ENCODE data around the gene KBTBD4.

The KBTBD4 gene

GRCh38 chr11:47616726-47617416 is 38.1 kb upstream of the KBTBD4 start:
- CTCF ChIA-PET = interaction anchor here (0.6 to 4.0 kb wide), 28 partner anchors 8 to 243 kb away, joined by 3 to 41 read pairs (median 4); partner anchors contain the start of genes CELF1, KBTBD4, NDUFS3 and PSMC3
- H3K4me3 ChIP-seq (ENCODE audit: low read depth, low read length) = no peak overlapping the region
- DNase-seq (ENCODE audit: low read depth, low spot score) = peak; percentile 34
- TF ChIP-seq CTCF (IDR thresholded peaks at IDR 0.05; ENCODE audit: insufficient read depth, low read length, missing control alignments) = peak; percentile 83
- POLR2A ChIA-PET = interaction anchor here (1.0 kb wide), 1 partner anchor 201 kb away, joined by 4 read pairs; no protein-coding TSS in a partner anchor

DNA sequence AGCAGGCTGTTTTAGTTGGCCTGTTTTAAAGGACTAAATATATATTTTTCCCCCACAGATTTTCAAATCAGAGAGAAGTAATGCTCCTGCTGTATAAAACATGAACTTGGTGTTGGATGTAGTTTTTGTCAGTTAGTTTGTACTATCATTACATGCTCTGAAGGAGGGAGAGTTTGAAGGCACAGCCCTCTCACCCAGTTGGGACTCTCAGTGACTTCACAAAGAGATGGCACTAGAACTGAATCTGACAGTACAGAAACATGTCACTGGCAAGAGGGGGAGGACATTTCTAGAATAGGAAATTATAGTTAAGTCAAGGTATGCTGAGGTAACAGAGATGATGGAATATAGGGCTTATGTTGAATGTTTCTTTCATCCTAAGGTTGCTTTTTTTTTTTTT is 36.5 kb upstream of the KBTBD4 start:
- CTCF ChIA-PET = interaction anchor here (1.4 to 4.0 kb wide), 3 partner anchors 27 to 241 kb away, joined by 3 to 29 read pairs (median 9); partner anchors contain the start of genes KBTBD4, MTCH2 and NDUFS3

GRCh38 chr11:47611348-47611794 is 32.6 kb upstream of the KBTBD4 start:
- ChIA-PET CTCF (interaction anchor here (1.5 kb wide), 1 partner anchor 9 kb away, joined by 5 read pairs; no protein-coding TSS in a partner anchor), POLR2A (no interaction called here)
- TF ChIP-seq CTCF (IDR thresholded peaks at IDR 0.05; ENCODE audit: insufficient read depth, low read length, missing control alignments) = no peak
- DNase-seq (ENCODE audit: low read depth, low spot score) = no peak
- no peak overlapping the region for H3K4me3 ChIP-seq (ENCODE audit: low read depth, low read length)

More for the DNA sequence above, 36.5 kb upstream of the KBTBD4 start:
- TF ChIP-seq CTCF (IDR thresholded peaks at IDR 0.05; ENCODE audit: insufficient read depth, low read length, missing control alignments) = no peak
- POLR2A ChIA-PET = interaction anchor here (0.9 kb wide), 1 partner anchor 8 kb away, joined by 3 read pairs; no protein-coding TSS in a partner anchor
- no peak overlapping the region for H3K4me3 ChIP-seq (ENCODE audit: low read depth, low read length)
- no peak for DNase-seq (ENCODE audit: low read depth, low spot score)

DNA sequence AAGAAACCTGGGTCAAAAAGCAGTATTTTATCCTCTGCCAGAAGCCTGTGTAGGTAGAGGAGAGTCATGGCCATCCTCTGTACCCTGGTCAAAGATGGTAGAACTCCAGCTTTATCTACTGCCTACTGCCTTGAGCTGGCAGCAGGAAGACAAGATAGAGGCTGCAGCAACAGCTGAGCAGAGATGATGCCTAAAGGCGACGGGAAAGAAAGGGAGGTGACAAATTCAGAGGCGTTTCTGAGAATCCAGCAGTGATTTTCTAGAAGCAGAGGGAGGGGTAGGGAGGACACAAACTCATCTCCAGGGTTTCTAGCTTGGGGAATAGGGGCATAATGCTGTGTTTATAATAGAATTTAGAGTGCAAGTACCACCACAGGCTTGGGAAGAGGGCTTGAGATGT is 30.9 kb upstream of the KBTBD4 start:
- no peak for DNase-seq (ENCODE audit: low read depth, low spot score)
- CTCF ChIA-PET = no interaction called here
- H3K4me3 ChIP-seq (ENCODE audit: low read depth, low read length) = no peak overlapping the region
- POLR2A ChIA-PET = no interaction called here
- no peak for TF ChIP-seq CTCF (IDR thresholded peaks at IDR 0.05; ENCODE audit: insufficient read depth, low read length, missing control alignments)

DNA sequence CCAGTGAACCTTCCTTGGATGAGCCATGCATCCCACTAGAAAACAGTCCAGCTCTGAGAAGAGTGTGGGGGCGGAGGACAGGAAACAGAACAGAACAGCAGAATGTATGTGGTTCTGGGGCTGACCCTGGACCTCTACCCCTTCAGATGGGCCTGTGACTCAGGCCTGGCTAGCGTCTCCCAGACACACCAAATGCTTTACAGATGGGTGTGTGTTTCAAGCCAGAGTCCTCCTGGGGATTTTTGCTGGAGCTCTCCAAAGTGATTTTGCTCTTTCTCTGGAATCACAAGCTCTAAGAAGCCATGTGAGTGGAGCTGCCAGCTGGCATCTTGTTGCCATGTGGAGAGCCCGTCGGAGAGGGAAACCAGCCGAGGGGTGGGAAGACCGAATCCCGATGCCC is 28.6 kb upstream of the KBTBD4 start:
- ChIA-PET POLR2A (interaction anchor here (0.5 to 1.1 kb wide), 5 partner anchors 8 to 331 kb away, joined by 3 to 4 read pairs (median 3); partner anchors contain the start of gene FAM180B), CTCF (interaction anchor here (1.1 to 4.5 kb wide), 5 partner anchors 9 to 233 kb away, joined by 3 to 41 read pairs (median 4); partner anchors contain the start of genes KBTBD4 and NDUFS3)
- DNase-seq (ENCODE audit: low read depth, low spot score) = peak; percentile 76
- no peak overlapping the region; the same call in 1 of the 2 replicates for H3K4me3 ChIP-seq (ENCODE audit: low read depth, low read length)
- TF ChIP-seq CTCF (IDR thresholded peaks at IDR 0.05; ENCODE audit: insufficient read depth, low read length, missing control alignments) = no peak

DNA sequence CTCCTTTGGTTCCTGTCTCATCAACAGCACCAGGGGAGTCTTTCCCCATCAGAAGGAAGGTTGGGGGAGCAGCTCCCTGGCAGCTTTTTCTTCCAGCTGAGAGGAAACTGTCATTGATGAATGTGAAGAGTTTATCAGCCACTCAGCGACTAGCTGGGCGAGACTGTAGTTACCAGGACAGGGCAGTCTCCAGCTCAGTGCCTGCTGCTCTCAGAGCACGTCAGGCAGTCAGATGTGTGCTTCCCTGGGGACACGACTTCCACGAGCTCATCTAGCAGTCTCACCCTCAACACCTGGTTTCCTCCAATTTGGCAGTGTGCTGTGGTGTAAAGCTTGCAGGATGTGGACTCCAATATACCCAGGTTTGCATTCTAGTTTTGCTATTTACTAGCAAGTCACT is 28.0 kb upstream of the KBTBD4 start:
- ChIA-PET CTCF (interaction anchor here (1.1 to 4.5 kb wide), 4 partner anchors 10 to 233 kb away, joined by 3 to 41 read pairs (median 6); partner anchors contain the start of genes KBTBD4 and NDUFS3), POLR2A (interaction anchor here (0.8 to 1.1 kb wide), 3 partner anchors 9 to 20 kb away, joined by 3 read pairs; partner anchors contain the start of gene FAM180B)
- no peak for DNase-seq (ENCODE audit: low read depth, low spot score)
- H3K4me3 ChIP-seq (ENCODE audit: low read depth, low read length) = no peak overlapping the region
- no peak for TF ChIP-seq CTCF (IDR thresholded peaks at IDR 0.05; ENCODE audit: insufficient read depth, low read length, missing control alignments)

Measured in AG04449 (cell line).